Esophagus muscularis mucosa (tissue), 3 donors: ENCODE results near the gene BICC1.

ENCODE experiments used
- CTCF ChIP-seq, 3 experiments: fragments of 200-600 bp in 2 of 3; fragments of 450-650 bp in 1 of 3; sonication (generic) in 2 of 3; IDR thresholded peaks; one replicate each; pipeline ENCODE4 v1.5.1; 2017 to 2019; ENCODE audit warnings: antibody characterized with exemption in 3 of 3, mild to moderate bottlenecking in 2 of 3, moderate library complexity in 1 of 3
- POLR2AphosphoS5 ChIP-seq, 2 donors: sonication (generic); formaldehyde crosslinking; IDR thresholded peaks; one replicate each; pipeline ENCODE4 v1.6.1; 2017; ENCODE audit warnings: antibody characterized with exemption in 2 of 2

GRCh38 chr10:58573144-58573543 lies 60.5 kb downstream of the BICC1 start:
- no peak for TF ChIP-seq CTCF (IDR thresholded peaks at IDR 0.05)
- no peak for TF ChIP-seq POLR2AphosphoS5 (IDR thresholded peaks at IDR 0.05)
